ENCODE measurements around the gene KIF11.
A peak's percentile ranks its signal among the peaks of the same experiment; 100 is the strongest.
"Not testable (repeated sequence)": the region's sequence is repeated elsewhere in the genome, so short reads cannot be mapped to it uniquely, and the experiment has no call there.

Gene KIF11

DNA sequence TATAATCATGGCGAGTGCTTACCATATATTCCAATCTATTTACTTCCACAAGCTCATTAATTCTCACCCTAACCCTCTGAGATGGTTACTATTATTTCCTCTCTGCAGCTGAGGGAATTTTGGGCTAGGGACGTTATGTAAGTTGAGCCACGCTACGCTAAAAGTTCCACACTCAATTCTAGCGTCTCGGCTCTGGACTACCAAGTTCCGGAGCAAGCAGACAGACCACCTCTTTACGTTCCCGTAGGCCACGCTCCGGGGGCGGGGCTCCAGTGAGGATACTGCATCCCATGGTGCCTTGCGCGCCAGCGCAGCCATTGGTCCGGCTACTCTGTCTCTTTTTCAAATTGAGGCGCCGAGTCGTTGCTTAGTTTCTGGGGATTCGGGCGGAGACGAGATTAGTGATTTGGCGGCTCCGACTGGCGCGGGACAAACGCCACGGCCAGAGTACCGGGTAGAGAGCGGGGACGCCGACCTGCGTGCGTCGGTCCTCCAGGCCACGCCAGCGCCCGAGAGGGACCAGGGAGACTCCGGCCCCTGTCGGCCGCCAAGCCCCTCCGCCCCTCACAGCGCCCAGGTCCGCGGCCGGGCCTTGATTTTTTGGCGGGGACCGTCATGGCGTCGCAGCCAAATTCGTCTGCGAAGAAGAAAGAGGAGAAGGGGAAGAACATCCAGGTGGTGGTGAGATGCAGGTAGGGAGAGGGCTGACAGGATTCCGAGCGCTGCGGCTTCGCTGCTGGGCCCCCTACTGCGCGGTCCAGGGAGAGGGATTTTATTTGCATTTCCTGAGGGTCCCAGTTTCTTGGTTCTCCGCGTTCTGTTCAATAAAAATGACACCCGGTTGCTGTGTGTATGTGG lies at the start of gene KIF11:
Gene KIF11, plus strand, starts transcription at position 370 of the 858 bp plus-strand sequence. Its CDS starts 246 bp downstream, at position 616.
- peak; percentile 81 for DNase-seq (ENCODE audit: low spot score)

DNA sequence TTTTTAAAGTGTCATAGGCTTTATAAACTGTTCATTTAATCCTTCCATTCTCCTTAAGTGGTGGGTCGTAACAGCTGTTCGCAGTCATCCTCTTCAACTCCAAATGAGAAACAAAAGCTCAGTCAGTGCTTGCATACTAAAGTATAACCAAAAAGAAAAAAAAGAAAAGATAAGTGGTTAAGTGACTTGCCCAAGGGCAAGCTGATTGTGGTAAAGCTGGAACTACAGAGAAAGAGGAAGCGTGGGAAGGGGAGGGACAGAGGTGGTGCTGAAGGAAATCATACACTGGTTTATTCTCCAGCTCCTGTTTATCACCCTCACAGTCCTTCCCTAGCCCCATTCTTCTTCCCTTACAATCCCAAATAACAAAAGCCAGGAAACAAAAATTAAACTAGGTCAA lies 48.6 kb upstream of the KIF11 start:
- no peak for DNase-seq (ENCODE audit: low spot score)

DNA sequence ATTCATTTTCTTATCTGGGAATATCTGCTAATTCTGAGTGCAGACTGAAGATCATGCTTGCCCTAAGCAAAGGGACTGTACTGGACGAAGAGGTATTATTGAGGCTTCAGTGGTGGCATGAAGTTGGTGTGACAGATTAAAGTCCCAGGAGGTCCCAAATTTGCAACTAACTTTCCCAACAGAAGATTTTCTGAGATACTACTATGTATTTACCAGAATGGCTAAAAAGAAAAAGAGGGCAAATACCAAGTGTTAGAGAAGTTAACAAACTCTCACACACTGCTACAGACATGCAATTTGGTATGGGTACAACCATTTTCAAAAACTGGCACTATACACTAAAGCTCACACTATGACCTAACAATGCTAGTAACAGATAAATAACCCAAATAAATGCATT lies 47.4 kb upstream of the KIF11 start:
- no peak for DNase-seq (ENCODE audit: low spot score)

DNA sequence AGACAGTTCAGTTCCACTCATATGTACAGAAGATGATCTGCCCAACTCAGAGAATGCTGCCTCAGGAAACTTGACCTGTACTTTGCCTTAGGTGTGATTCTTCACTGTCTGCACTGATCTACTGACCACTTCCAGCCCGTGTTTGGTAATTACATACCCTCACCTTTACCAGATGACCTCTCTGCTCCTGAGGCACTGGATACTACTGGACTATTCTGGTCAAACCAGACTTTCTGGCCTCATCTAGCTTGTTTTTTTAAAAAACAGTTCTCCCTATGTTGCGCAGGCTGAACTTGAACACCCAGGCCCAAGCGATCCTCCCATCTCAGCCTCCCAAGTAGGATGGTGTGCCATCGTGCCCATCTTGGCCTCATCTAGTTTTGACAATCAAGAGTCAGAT lies 45.3 kb upstream of the KIF11 start:
- DNase-seq (ENCODE audit: low spot score), result no peak

DNA sequence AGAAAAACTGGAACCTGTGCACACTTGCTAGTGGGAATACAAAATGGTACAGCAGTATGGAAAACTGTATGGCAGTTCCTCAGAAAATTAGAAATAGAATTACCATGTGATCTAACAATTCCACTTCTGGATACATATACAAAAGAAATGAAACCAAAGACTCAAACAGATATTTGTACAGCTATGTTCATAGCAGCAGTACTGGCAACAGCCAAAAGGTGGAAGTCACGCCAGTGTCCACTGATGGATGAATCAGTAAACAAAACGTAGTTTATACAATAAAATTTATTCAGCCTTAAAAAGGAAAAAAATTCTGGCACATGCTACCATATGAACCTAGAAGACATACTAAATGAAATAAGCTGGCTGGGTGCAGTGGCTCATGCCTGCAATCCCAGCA lies 42.0 kb upstream of the KIF11 start:
- DNase-seq (ENCODE audit: low spot score), result no peak

DNA sequence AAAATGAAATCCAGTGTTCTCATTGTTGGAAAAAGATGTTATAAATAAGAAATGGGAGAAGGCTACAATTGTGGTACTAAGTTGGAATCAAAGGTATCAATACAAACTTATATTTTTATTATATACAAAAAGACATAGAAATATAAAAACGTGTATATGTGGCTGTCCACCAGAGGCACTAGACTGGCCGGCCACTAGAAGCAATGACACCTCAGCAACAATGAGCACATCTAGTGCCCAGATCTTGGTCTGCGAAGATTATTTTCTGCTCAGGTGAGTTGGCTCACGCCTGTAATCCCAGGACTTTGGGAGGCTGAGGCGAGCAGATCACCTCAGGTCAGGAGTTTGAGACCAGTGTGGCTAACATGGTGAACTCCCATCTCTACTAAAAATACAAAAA lies 40.6 kb upstream of the KIF11 start:
- no peak for DNase-seq (ENCODE audit: low spot score)

DNA sequence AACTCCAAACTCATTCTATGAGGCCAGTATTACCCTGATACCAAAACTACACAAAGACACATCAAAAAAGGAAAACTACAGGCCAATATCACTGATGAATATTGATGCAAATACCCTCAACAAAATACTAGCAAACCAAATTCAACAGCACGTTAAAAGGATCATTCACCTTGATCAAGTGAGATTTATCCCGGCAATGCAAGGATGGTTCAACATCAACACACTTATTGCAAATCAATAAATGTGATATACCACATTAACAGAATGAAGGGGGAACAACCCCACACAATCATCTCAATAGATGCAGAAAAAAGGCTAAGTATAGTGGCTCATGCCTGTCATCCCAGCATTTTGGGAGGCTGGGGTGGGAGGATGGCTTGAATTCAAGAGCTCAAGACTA lies 39.0 kb upstream of the KIF11 start:
- no peak for DNase-seq (ENCODE audit: low spot score)

DNA sequence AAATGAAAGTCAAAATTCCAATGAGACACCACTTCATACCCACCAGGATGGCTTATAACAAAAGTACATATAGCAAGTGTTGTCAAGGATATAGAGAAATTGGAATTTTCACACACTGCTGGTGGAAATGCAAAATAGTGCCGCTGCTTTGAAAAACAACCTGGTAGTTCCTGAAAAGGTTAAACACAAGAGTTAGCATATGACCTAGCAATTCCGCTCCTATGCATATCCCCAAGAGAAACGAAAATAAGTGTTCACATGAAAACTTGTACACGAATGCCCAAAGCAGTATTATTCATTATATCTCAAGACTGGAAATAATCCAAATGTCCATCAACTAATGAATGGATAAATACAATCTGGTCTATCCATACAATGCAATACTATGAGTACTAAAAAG lies 33.9 kb upstream of the KIF11 start:
- DNase-seq (ENCODE audit: low spot score), result no peak

DNA sequence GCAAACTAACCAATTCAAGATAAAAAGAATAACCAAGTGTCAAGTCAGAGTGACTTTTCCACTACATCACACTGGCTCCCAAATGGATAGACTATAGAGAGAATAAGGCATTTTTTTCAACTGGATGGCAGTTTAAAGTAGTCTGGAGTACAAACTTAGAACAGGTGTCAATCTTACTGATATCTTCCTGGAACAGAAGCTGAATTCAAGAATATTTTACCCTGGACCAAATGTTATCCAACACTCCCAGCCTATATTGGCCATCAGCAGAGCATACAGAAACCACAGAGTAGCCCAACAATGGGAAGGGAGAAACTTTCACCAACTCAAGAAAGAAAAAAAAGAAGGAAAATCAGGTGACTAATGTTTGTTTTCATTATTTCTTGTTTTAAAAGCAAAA lies 30.5 kb upstream of the KIF11 start:
- no peak for DNase-seq (ENCODE audit: low spot score)

DNA sequence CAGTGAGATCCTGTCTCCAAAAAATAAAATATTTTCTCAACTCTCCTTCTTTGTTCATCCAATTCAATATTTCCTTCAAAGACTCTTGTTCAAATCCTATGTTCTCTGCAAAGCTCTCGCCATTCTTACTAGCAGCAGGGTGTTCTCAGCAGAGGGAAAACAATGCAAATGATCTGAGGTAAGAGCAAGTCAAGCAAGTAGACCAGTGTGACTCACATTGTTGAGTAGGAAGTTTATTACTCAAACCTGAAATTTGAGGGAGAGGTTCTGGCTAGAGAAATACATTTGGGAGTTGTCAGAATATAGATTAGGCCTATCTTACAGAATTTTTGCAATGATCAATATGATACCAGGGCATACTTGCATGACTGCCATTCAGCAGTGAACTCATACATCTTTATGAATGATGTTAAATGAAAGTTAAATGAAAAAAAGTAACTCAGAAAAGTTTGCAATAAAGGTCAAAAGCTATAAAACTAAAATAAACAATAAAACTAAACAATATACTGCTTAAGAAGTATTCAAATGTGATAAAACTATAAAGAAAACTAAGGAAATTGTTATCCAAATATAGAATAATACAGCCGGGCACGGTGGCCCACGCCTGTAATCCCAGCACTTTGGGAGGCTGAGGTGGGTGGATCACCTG lies 24.9 kb upstream of the KIF11 start:
- no peak for DNase-seq (ENCODE audit: low spot score)

DNA sequence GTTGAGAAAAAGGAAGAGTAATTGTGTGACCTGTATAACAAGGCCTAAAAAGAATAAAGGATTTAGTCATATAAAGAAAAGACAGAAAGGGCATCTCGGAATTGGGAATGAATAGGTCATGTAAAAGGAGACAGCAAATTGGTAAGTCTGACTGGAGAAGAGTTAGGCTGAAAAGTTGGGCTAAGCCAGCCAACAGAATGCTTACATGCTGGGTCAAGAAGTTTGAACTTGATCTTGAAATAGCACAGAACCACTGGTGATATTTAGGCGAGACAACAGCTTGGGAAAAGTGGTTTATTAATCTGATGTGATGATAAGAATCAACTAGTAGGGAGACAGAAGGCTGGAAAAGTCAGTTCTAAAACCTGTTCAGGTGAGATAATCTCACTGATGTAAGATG lies 23.9 kb upstream of the KIF11 start:
- DNase-seq (ENCODE audit: low spot score), result no peak

DNA sequence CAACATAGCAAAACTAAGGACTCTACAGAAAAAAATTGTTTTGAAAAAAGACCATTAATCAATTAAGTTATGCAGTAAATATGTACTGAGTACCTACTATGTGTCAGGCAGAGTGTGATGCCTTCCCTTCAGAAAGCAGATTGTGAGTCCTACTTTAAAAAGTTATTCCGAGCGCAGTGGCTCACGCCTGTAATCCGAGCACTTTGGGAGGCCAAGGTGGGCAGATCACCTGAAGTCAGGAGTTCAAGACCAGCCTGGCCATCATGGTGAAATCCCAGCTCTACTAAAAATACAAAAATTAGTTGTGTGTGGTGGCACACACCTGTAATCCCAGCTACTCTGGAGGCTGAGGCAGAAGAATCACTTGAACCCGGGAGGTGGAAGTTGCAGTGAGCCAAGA lies 23.3 kb upstream of the KIF11 start:
- DNase-seq (ENCODE audit: low spot score), result not testable (repeated sequence)

DNA sequence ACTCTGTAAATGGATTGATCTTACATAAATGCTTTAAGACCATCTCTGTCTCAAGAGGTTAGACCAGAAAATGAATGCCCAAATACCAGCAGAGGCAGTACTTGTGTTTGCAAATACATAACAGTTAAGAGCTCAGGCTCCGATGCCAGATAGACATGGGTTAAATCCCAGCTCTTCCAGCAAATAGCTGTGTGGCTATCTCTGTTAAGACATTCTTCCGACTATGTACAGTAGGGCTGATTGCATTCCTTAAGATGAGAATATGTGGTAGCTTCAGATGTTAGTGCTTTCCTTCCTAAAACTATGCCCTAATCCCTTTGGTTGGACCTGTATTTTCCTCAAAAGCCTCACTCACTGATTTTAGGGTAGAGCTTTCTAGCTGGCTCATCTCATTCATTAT lies 21.3 kb upstream of the KIF11 start:
- no peak for DNase-seq (ENCODE audit: low spot score)

DNA sequence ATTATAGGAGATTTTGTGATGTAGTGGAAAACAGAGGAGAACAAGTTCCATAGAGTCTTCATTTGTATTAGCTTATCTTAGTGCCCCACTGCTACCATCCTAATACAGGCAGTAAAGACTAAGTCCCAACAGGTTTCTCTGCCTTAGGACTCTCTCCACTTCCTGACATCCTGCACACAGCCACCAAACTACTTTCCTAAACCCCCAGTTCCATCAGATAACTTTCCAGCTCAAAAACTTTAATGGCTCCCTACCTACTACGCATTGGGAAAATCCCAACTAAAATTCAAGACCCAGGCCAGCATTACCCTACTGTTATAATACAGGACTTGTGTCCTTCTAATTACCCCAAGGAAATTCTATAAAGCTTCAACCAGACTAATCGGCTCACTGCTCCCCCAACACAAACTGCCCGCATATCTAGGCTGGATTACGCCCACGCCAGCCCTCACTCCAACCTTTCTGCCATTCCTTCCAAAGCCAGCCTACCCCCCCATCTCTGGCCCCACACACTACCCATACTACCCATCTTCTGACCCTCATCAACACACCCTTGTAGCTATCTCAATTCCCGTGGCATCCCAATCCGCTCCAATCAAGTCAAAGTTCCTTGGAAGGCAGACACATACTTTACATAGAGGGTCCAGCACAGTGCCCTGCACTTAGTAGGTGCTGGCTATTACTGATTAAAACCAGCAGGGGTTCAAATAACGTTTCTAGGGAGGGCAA lies 20.4 kb upstream of the KIF11 start:
- no peak for DNase-seq (ENCODE audit: low spot score)

DNA sequence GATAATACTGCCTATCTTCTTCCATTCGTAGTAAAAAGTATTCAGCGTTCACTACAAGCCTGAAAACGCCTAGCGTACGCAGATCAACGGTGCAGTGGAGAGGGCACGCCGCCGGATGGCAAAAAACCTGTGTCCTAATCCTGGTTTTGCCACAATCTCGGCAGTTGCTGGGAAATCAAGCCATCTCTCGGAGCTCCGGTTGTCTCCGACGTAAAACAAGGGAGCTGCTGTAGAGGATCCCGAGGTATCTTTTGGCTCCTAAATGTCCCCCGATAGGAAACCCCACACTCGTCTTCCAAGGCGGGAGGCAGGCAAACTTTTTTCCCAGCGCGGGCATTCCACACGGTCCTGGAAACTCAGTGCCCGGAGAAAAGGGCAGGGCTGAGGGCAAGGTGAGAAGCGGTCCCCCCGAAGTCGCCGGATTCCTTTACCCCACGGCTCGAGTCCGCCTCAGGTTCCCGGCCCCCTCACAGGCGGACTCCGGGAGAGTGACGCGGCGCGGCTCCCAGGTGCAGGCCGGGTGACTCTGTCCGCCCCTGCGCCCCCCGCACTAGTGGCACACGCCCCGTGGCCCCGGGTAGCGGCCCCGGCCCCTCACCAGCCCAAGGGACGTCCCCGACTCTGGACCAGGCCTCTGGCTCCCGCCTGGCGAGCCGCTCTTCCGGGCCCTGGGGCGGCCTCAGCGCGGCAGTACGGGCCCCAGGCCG lies 19.7 kb upstream of the KIF11 start:
- peak; percentile 21 for DNase-seq (ENCODE audit: low spot score)

DNA sequence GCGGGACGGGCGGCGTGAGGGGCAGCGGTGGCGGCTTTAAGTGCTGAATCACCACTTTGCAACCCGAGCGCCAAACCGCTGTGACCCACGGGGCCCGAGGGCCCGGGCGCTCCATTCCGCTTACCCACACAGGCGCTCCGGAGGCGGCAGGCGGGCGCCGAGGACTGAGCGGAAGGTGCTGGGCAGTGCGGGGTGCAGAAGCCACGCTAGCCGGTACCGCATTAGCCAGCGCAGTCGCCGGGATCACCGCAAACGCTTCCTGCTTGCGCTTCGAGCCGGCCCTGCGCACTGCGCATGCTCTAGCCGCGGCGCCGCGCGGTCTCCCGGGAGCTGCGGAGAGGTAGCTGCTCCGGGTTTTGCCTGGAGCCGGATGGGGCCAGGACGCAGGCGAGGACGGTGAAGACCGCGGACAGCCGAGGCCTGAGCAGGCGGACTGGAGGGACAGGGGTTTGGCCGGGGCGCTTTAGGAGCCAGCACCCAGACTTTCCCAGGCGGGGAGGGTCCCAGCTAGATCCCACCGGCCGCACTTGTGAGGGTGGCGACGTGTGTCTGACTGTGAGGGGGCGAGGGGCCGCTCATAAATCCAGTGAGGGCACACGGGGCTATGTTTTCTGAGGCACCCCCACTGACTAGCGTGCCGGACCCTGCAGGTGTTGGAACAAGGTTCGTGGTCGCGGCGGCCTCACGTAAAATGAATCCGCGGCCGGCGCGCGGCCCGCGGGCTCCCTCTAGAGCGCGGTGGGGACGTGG lies 19.0 kb upstream of the KIF11 start, which contains the start of gene IDE:
Gene IDE, minus strand, starts transcription at position 296 of the 750 bp plus-strand sequence. Its CDS starts 74 bp downstream, at position 222.
- peak; percentile 86 for DNase-seq (ENCODE audit: low spot score)

DNA sequence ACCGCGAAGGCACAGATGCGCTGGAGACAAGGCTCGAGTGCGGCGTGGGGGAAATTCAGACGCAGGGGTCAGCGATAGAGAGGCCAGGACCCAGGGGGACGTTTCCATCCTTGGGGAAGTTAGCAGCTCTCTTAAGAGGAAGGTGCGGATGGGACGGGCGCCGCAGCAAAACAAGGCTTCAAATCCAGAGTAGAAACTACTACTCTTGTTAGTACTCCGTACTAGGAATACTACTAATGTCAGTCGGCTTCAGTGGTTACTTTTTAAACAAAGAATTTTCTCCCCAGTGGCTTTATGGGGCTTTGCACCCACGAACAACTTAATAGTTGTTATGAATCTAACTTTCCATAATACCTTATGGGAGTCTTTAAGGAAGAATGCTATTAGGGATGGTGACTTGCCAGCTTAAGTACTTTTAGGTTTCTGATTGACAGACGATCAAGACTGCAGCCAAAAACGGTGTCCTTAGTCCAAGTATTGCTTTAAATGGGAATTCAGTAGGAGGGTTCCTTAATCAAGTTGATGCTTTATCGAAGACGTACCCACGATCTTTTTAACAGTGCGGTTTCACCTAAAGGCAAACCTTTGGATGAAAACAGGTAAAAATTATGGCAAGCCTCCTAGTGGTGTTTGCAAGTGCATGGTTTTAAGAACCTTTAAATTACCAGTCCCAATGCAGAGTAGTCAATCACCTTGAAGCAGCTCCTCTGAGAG lies 18.2 kb upstream of the KIF11 start:
- peak; percentile 73 for DNase-seq (ENCODE audit: low spot score)

DNA sequence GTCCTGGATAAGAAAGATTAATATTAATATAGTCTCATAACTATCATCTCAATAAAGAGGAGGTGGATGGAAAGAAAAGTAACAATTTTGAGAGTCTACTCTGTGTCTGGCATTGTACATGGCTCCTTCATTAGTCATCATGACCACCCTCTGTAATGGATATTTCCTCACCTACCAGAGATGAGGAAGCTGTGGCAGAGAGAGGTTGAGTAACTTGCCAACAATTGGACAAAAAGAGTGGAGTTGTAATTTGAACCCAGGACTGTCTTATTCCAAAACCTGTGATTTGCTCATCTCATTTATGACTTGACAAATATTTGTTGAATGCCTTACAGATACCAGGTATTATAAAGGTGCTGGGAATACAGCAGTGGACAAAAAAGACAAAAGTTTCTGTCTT lies 17.0 kb upstream of the KIF11 start:
- DNase-seq (ENCODE audit: low spot score), result peak; percentile 51

DNA sequence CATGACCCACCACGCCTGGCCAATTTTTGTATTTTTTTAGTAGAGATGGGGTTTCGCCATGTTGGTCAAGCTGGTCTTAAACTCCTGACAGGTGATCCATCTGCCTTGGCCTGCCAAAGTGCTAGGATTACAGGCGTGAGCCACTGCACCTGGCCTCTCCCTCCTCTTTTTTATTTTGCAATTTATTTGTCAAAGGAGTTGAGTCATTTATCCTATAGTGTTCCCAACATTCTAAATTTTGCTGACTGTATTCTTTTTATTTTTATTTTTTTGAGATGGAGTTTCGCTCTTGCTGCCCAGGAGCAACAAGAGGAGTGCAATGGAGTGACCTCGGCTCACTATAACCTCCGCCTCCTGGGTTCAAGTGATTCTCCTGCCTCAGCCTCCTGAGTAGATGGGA lies 10.6 kb upstream of the KIF11 start:
- not testable (repeated sequence) for DNase-seq (ENCODE audit: low spot score)

DNA sequence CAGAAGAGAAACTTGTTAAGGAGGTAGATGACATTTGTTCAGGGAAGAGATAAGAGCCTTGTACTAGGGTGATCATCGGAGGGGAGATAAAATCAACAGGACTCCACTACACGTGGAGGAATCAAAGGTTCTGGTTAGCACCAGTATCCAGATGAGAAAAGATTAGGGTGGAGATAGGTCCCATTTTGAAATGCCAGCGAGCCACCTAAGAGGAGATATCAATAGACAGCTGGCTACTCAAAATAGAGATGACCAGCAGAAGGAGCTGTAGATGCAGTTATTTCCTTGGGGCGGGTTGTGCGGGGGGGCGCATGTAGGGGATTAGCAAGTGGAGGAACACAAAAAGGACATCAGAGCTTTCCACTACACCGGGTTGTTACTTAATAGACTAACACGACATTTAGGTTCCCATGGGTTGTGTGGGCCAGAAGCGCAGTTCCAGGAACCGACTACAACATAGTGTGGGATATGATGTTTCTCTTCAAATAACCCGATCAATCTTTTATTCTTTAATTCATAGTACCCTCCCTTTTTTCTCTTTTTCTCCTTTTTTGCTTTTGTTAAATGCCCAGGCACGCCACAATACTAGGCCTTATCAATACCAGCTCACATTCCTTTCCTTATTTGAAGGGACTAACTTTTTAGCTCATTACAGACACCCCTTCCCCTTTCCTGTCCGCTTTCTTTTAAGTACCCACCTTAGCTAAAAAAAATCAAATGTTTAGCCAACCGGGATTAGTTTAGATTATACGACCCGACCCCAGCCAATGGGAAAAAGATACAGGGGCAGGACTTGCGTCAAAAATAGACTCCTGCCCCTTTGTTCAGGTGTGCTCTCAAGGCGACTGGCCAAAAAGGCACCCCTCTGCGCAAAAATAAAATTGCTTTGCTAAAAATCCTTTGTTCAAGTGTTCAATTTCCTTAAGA lies 2.0 kb upstream of the KIF11 start:
- DNase-seq (ENCODE audit: low spot score), result peak; percentile 29

Data from HuH-7 (cell line).